GM19099 (cell line): ENCODE measurements around the gene GLRA2.

Experiments used
- POLR2A ChIP-seq: IDR thresholded peaks from 3 replicates; pipeline ENCODE4 v1.6.1; 2011; ENCODE audit warnings: low read depth; ENCODE audit not compliant: insufficient read length; ENCODE audit errors: extremely low read depth

GLRA2 gene

GRCh38 chrX:14718403-14718802 is 189.1 kb downstream of the GLRA2 start:
- TF ChIP-seq POLR2A = no peak

GRCh38 chrX:14729058-14729457 is 199.7 kb downstream of the GLRA2 start:
- no peak for TF ChIP-seq POLR2A

GRCh38 chrX:14738643-14739042 is 209.3 kb downstream of the GLRA2 start:
- TF ChIP-seq POLR2A = no peak

GRCh38 chrX:14753441-14753840 is 224.1 kb downstream of the GLRA2 start:
- TF ChIP-seq POLR2A = no peak

GRCh38 chrX:14758029-14758491 is 228.7 kb downstream of the GLRA2 start:
- no peak for TF ChIP-seq POLR2A

- TF ChIP-seq POLR2A = no peak
Measured at GRCh38 chrX:14775416-14775815, 246.1 kb downstream of the GLRA2 start.

- TF ChIP-seq POLR2A = no peak
Measured at GRCh38 chrX:14776901-14777300, 247.6 kb downstream of the GLRA2 start.

GRCh38 chrX:14777525-14777924 is 248.2 kb downstream of the GLRA2 start:
- TF ChIP-seq POLR2A = no peak

GRCh38 chrX:14779580-14779979 is 250.2 kb downstream of the GLRA2 start:
- TF ChIP-seq POLR2A = no peak
